Glomerular visceral epithelial cell (primary cell): ENCODE data around the gene C3orf80.
"Not testable (repeated sequence)": the region's sequence is repeated elsewhere in the genome, so short reads cannot be mapped to it uniquely, and the experiment has no call there.

Source experiments
- DNase-seq: peaks from one replicate; pipeline ENCODE4 v3.0.0-alpha.2; 2016; ENCODE audit errors: extremely low spot score

C3orf80 gene

DNA sequence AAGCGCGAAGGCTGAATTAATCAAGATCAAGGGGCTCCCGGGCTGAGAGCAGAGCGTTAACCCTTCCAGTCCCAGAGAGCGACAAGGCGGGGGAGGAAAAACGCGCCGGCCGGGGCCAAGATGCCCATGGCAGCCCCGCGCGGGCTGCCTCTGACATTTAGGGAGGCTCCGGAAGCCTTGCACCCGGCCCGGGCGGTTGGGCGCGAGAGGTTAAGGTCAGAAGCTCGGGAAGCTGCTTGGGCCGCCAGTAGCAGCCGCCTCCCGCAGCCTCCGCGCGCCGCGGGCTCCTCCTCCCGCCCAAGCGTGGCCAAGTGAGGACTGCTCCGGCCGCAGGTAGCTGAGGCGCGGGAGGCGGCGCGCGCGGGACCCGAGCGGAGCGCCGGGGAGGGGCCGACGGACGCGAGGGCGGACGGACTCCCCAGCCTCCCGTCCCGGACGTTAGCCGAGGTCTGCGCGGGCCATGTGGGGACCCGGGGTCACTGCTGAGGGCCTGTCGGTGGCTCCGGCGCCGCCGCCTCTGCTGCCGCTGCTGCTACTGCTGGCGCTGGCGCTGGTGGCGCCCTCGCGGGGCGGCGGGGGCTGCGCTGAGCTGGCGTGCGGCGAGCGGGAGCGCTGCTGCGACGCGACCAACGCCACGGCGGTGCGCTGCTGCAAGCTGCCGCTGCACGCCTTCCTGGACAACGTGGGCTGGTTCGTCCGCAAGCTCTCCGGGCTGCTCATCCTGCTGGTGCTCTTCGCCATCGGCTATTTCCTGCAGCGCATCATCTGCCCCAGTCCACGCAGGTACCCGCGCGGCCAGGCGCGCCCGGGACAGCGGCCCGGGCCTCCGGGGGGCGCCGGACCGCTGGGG lies at the start of gene C3orf80:
C3orf80 (plus strand) TSS at position 247 of the 850 bp plus-strand sequence; CDS start at position 461, 214 bp downstream.
- DNase-seq: peak; percentile 53

DNA sequence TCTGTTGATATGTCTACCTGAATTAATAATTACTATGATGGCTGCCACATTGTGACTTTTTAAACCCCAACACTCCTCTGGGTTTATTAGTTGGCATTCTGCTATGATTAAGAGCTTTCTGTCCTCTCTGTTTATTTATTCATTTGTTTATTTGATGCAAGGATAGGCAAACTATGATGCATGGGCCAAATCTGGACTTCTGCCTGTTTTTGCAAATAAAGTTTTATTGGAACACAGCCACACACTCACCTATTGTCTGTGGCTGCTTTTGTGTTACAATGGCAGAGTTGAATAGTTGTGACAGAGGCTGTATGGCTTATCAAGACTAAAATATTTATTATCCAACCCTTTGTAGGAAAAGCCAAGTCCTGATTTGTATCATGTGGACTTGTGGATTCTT lies 48.3 kb upstream of the C3orf80 start:
- no peak for DNase-seq

DNA sequence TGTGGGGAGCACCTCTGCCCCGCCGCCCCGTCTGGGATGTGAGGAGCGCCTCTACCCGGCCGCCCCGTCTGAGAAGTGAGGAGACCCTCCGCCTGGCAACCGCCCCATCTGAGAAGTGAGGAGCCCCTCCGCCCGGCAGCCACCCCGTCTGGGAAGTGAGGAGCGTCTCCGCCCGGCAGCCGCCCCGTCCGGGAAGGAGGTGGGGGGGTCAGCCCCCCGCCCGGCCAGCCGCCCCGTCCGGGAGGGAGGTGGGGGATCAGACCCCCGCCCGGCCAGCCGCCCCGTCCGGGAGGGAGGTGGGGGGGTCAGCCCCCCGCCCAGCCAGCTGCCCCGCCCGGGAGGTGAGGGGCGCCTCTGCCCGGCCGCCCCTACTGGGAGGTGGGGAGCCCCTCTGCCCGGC lies 46.6 kb upstream of the C3orf80 start:
- not testable (repeated sequence) for DNase-seq

DNA sequence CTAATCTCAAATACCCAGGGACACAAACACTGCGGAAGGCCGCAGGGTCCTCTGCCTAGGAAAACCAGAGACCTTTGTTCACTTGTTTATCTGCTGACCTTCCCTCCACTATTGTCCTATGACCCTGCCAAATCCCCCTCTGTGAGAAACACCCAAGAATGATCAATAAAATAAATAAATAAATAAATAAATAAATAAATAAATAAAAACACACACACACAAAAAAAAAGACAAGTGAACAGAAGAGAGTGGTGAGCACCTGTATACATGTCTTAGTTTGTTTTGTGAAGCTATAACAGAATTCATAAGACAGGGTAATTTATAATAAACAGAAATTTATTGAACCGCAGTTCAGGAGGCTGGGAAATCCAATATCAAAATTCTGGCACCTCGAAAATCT lies 45.8 kb upstream of the C3orf80 start:
- not testable (repeated sequence) for DNase-seq

DNA sequence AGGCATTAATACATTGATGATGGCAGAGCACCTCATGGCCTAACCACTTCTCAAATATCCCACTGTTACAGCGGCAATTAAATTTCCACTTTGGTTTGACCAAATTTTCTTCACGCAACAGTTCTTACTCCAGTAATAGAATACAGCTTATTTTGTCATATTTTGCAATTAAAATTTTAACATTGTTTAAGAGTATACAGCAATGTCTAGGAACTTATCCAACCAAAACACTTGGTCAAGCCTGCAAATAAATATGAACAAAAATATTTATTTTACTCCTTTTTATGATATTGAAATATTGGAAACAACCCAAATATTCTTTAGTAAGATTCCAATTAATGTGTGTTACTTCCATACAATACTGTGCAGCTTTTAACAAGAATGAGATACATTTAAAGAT lies 45.3 kb upstream of the C3orf80 start:
- DNase-seq: no peak

DNA sequence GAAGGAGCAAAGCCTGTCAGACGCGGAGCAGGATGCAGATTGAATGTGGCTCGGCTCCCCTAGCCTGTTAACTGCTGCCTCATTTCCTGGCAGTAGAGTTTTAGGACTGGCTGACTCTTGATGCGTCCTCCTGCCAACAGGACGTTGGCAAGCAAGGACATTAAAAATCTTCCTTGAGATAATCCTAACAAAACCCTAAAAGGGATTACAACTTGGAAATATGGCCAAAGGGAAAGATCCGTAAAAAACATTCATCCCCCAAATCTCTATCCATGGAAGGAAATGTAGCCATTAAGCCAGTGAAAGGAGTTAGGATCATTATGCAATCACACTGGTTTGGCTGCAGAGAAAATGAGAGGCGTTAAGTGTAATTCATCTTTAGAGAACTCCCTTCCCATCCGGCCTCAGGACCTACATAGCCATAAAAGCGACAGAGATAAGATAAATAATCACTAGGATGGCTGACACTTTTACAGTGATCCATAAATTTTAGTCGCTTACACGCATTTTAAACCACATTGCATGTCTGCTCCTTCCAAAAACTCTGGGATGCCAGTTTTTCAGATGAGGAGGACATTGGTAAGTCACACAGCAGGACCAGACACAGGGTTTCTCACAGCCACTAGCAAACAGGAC lies 44.5 kb upstream of the C3orf80 start:
- DNase-seq: no peak

DNA sequence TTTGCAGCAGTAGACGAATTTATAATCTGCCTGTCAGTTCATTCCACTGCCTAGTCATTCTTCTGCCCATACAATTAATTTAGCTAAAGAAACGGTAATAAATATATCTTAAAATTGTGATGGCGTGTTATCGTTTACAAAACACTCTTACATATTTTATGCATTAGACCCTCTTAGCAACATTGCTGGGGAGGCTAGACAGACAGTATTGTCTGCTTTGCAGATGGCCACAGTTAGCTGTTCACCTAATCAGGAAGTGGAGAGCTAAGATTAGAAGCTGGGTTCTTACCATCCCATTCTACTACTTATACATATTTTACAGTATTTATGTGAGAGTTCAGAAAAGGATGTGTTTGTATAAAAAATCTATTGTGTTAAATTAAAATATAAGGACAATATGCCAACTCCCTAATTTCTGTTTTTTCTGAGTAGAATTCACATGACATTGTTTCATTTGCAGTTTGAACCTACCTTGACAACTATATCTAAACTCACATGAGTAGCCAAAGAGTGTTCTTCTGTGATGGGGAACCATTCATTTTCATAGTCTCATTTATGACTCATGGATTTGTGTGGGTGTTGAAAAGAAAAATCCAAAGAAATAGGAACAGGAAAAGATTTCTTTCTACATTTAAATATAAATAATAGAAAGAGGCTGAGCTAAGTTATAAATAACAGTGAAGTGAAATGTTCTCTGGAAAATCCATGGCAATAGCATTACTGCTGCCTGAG lies 41.7 kb upstream of the C3orf80 start:
- DNase-seq: no peak

DNA sequence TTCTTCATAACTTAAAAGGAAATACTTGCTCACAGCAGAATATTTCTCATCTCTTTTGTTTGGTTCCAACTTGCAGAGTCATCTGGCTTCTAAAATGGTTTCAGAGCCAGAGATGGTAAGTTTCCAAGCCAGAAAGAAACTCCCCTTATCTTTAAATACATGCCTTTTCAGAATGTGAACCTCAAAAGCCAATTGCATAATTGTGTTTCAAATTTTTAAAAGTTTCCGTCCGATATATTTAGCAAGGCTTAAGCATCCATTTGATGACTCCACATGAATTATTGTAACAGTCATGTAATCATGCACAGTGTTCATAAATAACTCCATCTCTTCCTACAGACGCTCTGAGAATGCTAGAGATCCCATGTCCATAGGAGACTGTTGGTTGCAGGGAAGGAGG lies 40.6 kb upstream of the C3orf80 start:
- DNase-seq: no peak

DNA sequence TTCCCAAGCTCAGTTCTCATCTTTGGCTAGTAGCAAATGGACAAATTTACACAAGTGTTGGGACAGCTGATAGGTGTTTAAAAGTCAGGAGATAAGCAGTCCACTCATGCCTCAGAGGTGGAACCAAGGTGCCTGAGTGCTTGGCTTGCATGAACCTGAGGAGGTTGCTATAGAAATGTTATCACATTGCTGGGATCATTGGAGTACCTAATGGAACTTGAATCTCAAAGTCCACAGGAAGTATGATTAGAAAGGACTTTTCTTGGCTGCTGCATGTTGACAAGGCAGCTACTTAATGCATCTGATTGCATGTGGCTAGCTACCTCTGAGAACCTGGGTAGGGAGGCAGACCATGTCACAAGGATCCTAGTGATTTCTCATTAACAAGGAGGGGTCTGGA lies 39.5 kb upstream of the C3orf80 start:
- no peak for DNase-seq

DNA sequence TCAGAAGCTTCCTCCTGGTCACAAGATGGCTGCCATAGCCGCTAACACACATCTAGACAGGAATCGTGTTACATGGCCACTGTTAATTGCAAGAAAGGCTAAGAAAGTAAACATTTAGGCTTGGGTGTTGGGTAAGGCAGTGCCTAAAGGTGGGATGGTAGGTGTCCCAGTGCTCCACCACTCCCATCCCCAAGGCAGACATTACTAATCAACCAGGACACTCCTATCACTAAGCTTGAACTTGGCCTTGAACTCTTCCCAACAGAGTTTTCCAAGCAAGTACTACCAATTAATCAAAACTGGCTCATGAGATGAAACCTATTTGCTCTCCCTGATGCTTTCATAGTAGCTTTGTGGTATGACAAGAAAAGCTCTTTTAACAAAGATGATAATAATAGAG lies 37.9 kb upstream of the C3orf80 start:
- DNase-seq: no peak

DNA sequence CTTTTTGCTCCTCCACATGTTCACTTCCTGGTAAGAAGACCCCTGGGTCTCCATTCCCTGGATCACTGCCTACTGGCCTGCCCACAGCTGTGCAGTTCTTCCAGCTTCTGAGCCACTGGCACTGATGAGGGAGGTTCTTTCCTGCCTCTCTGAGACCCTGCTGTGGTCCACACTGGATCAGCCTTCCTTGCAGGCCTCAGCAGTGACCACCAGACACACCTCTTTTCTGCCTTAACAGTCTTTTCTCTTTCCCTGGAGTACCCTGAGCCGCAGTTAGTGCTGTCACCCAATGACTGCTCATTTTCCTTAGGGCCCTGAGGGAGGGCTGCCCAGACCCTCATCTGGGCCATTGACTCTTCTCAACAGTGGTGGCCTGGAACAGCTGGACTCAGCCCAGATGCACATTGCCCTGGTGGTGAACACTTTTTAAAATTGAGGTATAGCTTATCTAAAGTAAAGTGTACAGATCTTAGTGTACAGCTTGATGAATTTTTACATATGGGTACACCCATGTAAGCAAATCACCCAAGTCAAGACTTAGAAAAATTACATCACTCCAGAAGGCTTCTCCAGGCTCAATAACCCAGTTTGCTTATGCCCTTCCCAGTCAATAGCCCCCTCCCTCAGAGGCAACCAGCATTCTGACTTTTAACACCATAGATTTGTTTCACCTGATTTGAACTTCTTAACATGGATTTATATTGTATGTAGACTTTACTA lies 32.8 kb upstream of the C3orf80 start:
- no peak for DNase-seq

DNA sequence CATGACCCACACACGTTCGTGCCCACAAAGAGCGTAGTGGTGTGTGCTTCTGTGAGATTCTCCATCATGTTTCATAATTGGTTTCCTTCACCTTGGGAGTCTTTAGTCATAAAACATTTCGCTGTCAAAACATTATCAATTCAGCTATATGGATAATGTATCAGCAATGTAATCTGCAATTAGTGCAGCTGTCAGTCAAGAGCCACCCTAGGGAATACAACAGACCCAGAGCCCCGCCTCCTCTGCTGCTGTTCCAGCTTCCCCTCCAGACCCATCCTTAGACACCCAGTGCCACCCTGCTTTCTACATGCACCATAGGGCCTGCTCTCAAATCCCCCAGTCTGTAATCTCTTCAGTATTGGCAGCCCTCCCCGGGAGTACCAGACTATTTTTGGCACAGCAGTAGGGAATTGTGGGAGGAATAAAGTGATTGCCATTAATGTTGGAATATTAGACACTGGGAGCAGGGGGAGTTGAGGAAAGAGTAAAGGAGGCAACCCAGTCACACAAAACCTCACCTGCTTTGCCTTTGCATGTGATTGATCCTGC lies 31.5 kb upstream of the C3orf80 start:
- no peak for DNase-seq

DNA sequence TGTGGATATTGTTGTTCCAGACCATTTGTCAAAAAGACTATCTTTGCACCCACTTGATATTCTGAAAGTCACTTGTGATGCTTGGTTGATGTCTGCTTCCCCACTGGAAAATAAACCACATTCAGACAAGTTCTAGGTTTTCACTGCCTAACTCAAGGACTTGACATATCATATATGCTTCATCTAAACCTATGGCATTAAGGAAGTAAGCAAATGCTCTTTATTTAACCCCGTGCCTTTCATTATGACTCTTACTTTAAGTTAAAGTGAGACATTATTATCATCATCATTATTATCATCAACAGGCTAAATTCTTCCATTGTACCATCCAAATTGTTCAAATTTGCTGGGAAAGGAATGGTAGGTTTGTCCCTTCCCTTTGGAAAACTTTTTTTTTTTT lies 30.8 kb upstream of the C3orf80 start:
- DNase-seq: no peak

DNA sequence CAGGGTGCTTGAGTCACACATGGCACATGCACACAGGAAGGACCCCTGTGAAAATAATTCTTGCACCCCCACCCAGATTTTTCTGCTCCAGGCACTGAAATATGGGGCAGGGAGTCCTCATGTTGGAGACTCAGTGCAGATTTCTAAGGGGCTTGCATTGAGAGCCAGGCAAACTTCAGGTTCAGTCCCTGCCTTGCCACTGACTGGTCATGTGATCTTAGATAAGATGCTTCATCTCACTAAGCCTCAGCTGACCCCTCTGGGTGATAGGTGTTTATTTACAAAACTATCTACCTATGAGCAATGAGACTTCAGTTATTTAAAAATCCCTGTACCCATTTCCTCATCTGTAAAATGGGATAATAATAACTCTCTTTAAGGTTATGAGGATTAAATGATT lies 30.1 kb upstream of the C3orf80 start:
- DNase-seq: no peak

DNA sequence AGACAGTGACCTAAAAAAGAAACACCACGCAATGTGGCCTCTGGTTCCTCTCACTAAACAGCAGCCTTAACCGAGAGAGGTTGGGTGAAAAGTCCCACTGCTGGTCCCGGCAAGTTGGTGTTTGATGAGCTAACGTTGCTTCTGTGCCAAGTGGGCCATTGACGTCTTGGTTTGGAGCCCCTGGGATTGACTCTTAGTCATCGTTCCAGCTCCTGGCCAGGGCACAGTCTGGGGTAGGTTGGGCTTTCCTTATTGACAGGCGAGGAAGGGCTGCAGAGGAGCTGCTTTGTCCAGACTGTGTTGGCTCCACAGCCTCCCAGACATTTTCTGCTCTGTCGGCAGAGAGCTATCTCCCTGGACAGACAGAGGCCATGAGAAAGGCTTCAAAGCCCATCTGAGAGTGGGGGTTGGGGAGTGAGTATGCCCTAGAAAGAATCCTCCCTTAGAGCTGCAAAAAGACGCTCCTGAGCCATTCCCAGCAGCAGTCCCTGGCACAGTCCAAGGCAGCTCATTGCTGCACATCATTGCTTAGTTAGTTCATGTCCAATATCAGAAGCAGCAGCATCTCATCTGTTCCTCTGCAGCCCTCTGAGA lies 28.6 kb upstream of the C3orf80 start:
- no peak for DNase-seq

DNA sequence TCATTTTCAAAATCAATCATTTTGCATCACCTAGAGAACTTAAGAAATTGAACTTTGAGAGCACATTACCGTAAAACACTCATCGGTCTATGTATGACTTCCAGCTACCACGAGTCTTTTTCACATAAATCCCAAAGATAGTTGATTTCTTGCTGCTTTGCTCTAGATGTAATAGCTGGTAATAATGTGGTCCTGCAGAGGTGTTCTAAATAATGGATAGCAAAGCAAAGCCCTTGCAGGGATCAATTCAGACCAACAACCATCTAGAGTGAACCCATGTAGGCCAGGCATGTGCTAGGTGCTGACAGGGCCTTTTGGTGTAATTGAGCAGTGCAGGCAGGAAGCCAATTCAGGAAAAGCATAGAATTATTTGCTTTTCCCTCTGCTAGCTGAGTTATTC lies 26.1 kb upstream of the C3orf80 start:
- no peak for DNase-seq

DNA sequence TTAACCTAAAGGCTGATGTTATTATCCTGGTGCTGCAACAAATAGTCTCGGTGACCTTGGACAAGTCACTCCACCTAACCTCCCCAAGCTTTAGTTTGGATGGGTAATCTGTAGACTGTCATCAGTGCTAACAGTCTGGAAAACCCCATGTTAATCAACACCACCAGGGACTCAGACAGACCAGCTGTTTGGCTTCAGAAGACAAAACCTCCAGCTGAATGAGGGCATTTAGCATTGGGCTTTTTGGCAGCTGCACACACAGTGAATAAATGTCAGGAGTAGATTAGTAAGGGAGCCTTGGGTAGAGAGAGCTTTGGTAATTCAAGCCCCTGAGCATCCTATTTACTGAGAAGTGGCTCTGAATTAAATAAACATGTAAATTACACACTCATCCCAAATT lies 24.9 kb upstream of the C3orf80 start:
- no peak for DNase-seq

DNA sequence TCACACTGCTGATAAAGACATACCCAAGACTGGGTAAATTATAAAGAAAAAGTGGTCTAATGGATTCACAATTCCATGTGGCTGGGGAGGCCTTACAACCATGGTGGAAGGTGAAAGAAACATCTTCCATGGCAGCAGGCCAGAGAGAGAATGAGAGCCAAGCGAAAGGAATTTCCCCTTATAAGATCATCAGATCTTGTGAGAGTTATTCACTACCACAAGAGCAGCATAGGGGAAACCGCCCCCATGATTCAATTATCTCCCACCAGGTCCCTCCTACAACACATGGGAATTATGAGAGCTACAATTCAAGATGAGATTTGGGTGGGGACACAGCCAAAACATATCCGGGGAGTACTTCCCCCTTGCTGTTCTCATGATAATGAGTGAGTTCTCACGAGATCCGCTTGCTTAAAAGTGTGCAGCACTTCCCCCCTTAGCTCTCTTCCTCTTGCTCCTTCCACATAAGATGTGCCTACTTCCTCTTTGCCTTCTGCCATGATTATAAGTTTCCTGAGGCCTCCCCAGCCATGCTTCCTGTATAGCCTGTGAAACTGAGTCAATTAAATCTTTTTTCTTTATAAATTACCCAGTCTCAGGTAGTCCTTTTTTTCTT lies 20.7 kb upstream of the C3orf80 start:
- DNase-seq: not testable (repeated sequence)

DNA sequence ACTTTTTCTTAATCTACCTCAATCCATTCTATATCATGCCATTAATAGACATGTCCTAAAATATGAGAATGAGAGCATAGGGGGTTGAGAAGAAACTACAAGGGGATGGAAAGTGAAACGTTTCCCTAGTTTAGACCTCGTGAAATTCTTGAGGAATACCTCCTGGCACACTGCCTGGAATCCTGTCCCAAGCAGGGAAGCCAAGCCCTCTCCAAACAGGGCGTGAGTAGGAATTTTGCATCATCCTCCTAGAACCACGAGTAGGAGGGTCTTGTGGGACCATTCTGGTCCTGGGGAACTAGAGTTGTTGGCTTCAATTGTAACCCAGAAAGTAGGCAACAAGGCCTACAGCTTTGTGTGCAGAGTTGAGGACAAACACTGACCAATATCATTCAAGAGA lies 19.6 kb upstream of the C3orf80 start:
- no peak for DNase-seq

DNA sequence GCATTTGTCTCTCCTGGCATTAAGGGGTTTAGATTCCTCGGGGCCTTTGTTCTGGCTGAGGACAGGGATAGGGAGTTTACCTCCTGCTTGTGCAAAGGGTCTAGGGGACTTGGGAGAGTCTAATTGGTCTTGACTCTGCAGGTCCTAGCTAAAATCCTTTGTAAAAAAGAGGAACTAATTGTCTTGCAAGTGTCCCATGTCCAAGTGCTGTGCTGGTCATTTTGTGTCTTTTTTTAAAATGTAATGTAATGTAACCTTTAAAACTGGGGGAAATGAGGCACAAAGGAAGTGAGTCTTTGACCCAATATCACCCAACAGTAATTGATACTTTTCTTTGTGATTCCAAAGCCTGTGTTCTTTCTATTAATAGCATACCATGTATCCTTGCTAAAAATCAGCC lies 14.9 kb upstream of the C3orf80 start:
- DNase-seq: no peak

DNA sequence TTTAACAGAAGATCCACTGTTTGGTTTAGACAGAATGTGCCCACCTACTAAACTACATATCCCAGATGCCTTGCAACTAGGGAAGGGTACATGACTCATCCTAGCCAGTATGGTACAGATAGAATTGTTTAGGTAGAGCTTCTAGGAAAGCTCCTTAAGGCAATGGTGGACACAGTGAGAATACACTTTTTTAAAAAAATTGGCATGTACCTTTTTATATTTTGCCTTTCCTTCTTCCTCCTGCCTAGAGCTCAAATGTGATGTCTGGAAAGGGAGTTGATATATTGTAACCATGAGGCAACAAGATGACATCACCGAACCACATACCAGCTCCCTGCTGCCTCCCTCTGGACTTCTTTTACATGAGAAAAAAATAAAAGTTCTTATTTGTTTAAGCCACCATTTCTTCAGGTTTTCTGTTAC lies 14.4 kb upstream of the C3orf80 start:
- peak; percentile 33 for DNase-seq
